ENCODE results near the gene ROPN1L. TPM values are rescaled to one million over a fixed set of nuclear protein-coding genes. Genes with fewer than 3 reads are reported as not detected.
A peak's percentile ranks its signal among the peaks of the same experiment; 100 is the strongest.

Gene ROPN1L
- total RNA-seq (2021; fragmentation: NEBNext Ultra II Directional; extraction: Animal tissue kit (Norgen Biotek cat#: 25700)) = 0.38 and 0.73 TPM in 2 replicates
- polyA plus RNA-seq (2011; rRNA removed) = 0.24 and 0.28 TPM in 2 replicates
- 0.34 TPM for polyA plus RNA-seq (2011; cell fraction: cytosol; rRNA removed)
- 0.21 TPM for polyA plus RNA-seq (2011; cell fraction: nucleus; rRNA removed)
- 0.15 to 0.46 TPM in 2 of 4 replicates, not detected in the others for polyA plus RNA-seq (2012, experiment 1 of 2)
- polyA plus RNA-seq (2012, experiment 2 of 2) = not detected
- polyA plus RNA-seq (2013, experiment 1 of 2) = 0.22 TPM
- 0.24 TPM for polyA plus RNA-seq (2013, experiment 2 of 2)
- polyA minus RNA-seq (2011; rRNA and poly(A)+ RNA removed) = 0.51 TPM in 1 of 2 replicates, not detected in the other
- polyA minus RNA-seq (2011; cell fraction: cytosol; rRNA and poly(A)+ RNA removed) = not detected
- not detected for polyA minus RNA-seq (2011; cell fraction: nucleus; rRNA and poly(A)+ RNA removed)
- long read RNA-seq, experiment 1, partial matches to known transcripts = 0 of 1 reads
- long read RNA-seq, experiment 1, other reads (novel, unspliced or antisense) = 0 of 1 reads
- long read RNA-seq, experiment 2 = 0 reads

GRCh38 chr5:10441083-10441991, at the start of gene ROPN1L:
ROPN1L (plus strand) TSS chr5:10441879; CDS start chr5:10442168, 289 bp downstream.
- H3K79me1 ChIP-seq (ENCODE audit: low read depth, low read length) = no peaks in the 10 kb centered on the region
- H3K9ac ChIP-seq (replicated peaks in 1 of 4; ENCODE audit: extremely low read depth in 1 of 4, low read depth in 3 of 4, low read length in 3 of 4) = peak within 1 kb of the TSS in 2 of 4 experiments; percentile 34 to 36; a peak in 4 of 7 replicates
- H3K27ac ChIP-seq (ENCODE audit: low read depth, low read length) = no peak within 1 kb of the TSS
- H3K23ac ChIP-seq (ENCODE audit: insufficient read length) = no peak within 1 kb of the TSS
- H4K5ac ChIP-seq (ENCODE audit: insufficient read length, low read depth, low read length) = peak within 1 kb of the TSS; percentile 89
- FAIRE-seq = no peak
- H2AFZ ChIP-seq (ENCODE audit: low read length) = peak within 1 kb of the TSS; percentile 97; the same call in 1 of the 2 replicates
- no peak within 1 kb of the TSS for H2BK5ac ChIP-seq (ENCODE audit: low read depth, low read length)
- H4K91ac ChIP-seq (replicated peaks; ENCODE audit: insufficient read length, low read length) = no peak within 1 kb of the TSS
- peak within 1 kb of the TSS; percentile 94; the same call in 1 of the 2 replicates for H4K8ac ChIP-seq (ENCODE audit: extremely low read depth, insufficient read depth, low read length)
- no peak within 1 kb of the TSS for H3K4ac ChIP-seq (replicated peaks; ENCODE audit: insufficient read length, low read depth, low read length)
- peaks cover 0 to 10% (median 6%) of the 10 kb centered on the region in 4 experiments; a peak in 5 of 7 replicates for H3K27me3 ChIP-seq (replicated peaks in 1 of 4; ENCODE audit: control insufficient read depth in 3 of 4, extremely low read depth in 1 of 4, insufficient read depth in 3 of 4, low read length in 3 of 4)
- peaks cover 5% of the 10 kb centered on the region; the same call in 1 of the 2 replicates for H3K23me2 ChIP-seq (ENCODE audit: low read depth, low read length)
- peaks cover 0 to 4% (median 0%) of the 10 kb centered on the region in 4 experiments; a peak in 1 of 8 replicates for H3K36me3 ChIP-seq (ENCODE audit: control insufficient read depth in 2 of 4, insufficient read depth in 4 of 4, low read length in 3 of 4)
- peaks cover 0 to 6% (median 4%) of the 10 kb centered on the region in 4 experiments; a peak in 4 of 7 replicates for H3K4me1 ChIP-seq (replicated peaks in 1 of 4; ENCODE audit: control insufficient read depth in 3 of 4, insufficient read depth in 4 of 4, low read length in 3 of 4)
- peak within 1 kb of the TSS; percentile 71 to 92 for H3K4me2 ChIP-seq (ENCODE audit: insufficient read depth in 1 of 2, low read depth in 2 of 2, low read length in 2 of 2)
- 4% methylated on average over 63 of the region's 63 CpGs; no CpG with 5 or more reads in 1 of the 2 experiments for WGBS, 2 experiments (ENCODE audit: extremely low coverage in 1 of 2, insufficient coverage in 1 of 2, insufficient read length in 1 of 2, insufficient replicate concordance in 2 of 2, low coverage in 1 of 2, low lambda C conversion rate in 2 of 2, missing lambda C conversion rate in 1 of 2)
- H3K14ac ChIP-seq (ENCODE audit: insufficient read length) = no peak within 1 kb of the TSS
- H3K9me3 ChIP-seq (ENCODE audit: insufficient read depth in 2 of 2, low read depth in 1 of 2, low read length in 1 of 2) = no peaks in the 10 kb centered on the region
- no peak within 1 kb of the TSS for H2BK120ac ChIP-seq (replicated peaks; ENCODE audit: low read depth, low read length)
- 0 out of 2 replicates have a peak within 1 kb of the TSS, but pooled peaks have one; percentile 13 for H2BK12ac ChIP-seq (ENCODE audit: low read depth, low read length)
- DNase-seq (ENCODE audit: low read depth in 1 of 2, low spot score in 2 of 2) = peak; percentile 68 to 93
- peak within 1 kb of the TSS; percentile 3 for H3K56ac ChIP-seq (replicated peaks; ENCODE audit: insufficient read length, low read depth, low read length)
- no peak within 1 kb of the TSS for H2BK20ac ChIP-seq (ENCODE audit: low read length)
- peak within 1 kb of the TSS; percentile 41 to 83 (median 68) for H3K4me3 ChIP-seq (ENCODE audit: extremely low read depth in 1 of 4, insufficient read depth in 2 of 4, low read depth in 3 of 4, low read length in 4 of 4)
- ChIA-PET CTCF (ENCODE audit: partially characterized antibody) (interaction anchor here (1.3 to 6.0 kb wide), 5 partner anchors 10 to 249 kb away, joined by 3 to 56 read pairs (median 4); no protein-coding TSS in a partner anchor), POLR2A (ENCODE audit: partially characterized antibody) (interaction anchor here (0.7 to 1.5 kb wide), 5 partner anchors 15 to 192 kb away, joined by 3 to 4 read pairs (median 3); partner anchors contain the start of gene MARCHF6)
- peak within 1 kb of the TSS; percentile 26; the same call in 1 of the 2 replicates for H3K18ac ChIP-seq (ENCODE audit: extremely low read depth, low read length)
- no peak within 1 kb of the TSS for H2BK15ac ChIP-seq (ENCODE audit: low read length)
- H4K20me1 ChIP-seq (replicated peaks in 1 of 2; ENCODE audit: control insufficient read depth in 1 of 2, insufficient read depth in 2 of 2, low read length in 2 of 2) = no peaks in the 10 kb centered on the region
- no peaks in the 10 kb centered on the region for H3K79me2 ChIP-seq (ENCODE audit: control insufficient read depth in 1 of 2, insufficient read depth in 2 of 2, low read length in 2 of 2)
- H2AK5ac ChIP-seq (ENCODE audit: low read depth, low read length) = no peak within 1 kb of the TSS
- peak; percentile 22; the same call in 1 of the 2 replicates for TF ChIP-seq MAX (IDR thresholded peaks at IDR 0.05)
- peak in 1 of 2 experiments; percentile 9; a peak in 1 of 4 replicates for TF ChIP-seq RAD21 (IDR thresholded peaks at IDR 0.05 in 1 of 2, conservative IDR thresholded peaks at IDR 0.05 in 1 of 2; ENCODE audit: low read depth in 2 of 2, low read length in 2 of 2)
- TF ChIP-seq POLR2A (IDR thresholded peaks at IDR 0.05; ENCODE audit: control extremely low read depth in 1 of 2, low read depth in 2 of 2, low read length in 2 of 2) = peak in 1 of 2 experiments; percentile 66; a peak in 1 of 3 replicates
- 0 out of 4 replicates have a peak, but pooled peaks of 1 of the 2 experiments have one; percentile 13 for TF ChIP-seq HDAC2 (IDR thresholded peaks at IDR 0.05; ENCODE audit: borderline replicate concordance in 1 of 2, low read depth in 2 of 2, low read length in 2 of 2)
- no peak for TF ChIP-seq JUND (IDR thresholded peaks at IDR 0.05; ENCODE audit: low read length)
- no peak for TF ChIP-seq CEBPB (IDR thresholded peaks at IDR 0.05; ENCODE audit: low read depth, low read length)
- TF ChIP-seq CREB1 (IDR thresholded peaks at IDR 0.05) = 0 out of 2 replicates have a peak, but pooled peaks have one; percentile 8

Measured in H1 (cell line).